GM12878 (cell line): ENCODE measurements around the gene OR2S2. TPM values are rescaled to one million over a fixed set of nuclear protein-coding genes. Genes with fewer than 3 reads are reported as not detected.
A peak's percentile ranks its signal among the peaks of the same experiment; 100 is the strongest.

Source experiments
- ATAC-seq: fragments of 200-7000 bp; cut with Tn5 transposase; 3 replicates; pipeline ENCODE4 v1.9.1; 2020; ENCODE audit warnings: mild to moderate bottlenecking, moderate library complexity
- BruUV-seq: library from RNA; stranded (reverse); fragments of 400-500 nt; replicated peaks from 2 replicates; lab custom pipeline; 2021; lab: Mats Ljungman, UMichigan
- CTCF ChIA-PET: fragments of 300-600 bp; sonication (Branson Sonifier 250); formaldehyde crosslinking; extraction: SDS; loops from one replicate; lab custom pipeline; 2021; ENCODE audit warnings: inconsistent platforms; lab: Yijun Ruan, JAX
- POLR2A ChIA-PET: fragments of 350-600 bp; formaldehyde crosslinking; extraction: SDS; loops from one replicate; lab custom pipeline; 2021; ENCODE audit warnings: inconsistent platforms; lab: Charles Lee
- RAD21 ChIA-PET: fragments of 300-600 bp; sonication (Branson Sonifier 250); formaldehyde crosslinking; loops from one replicate; lab custom pipeline; 2023; ENCODE audit warnings: antibody characterized with exemption; ENCODE audit not compliant: unreplicated experiment; lab: Charles Lee
- SMC1A ChIA-PET: fragments of 300-600 bp; sonication (Branson Sonifier 250); formaldehyde crosslinking; loops from one replicate; lab custom pipeline; 2023; ENCODE audit not compliant: unreplicated experiment, uncharacterized antibody; lab: Charles Lee
- DNase-seq: peaks from one replicate; pipeline ENCODE4 v3.0.0-alpha.2; 2011; ENCODE audit warnings: low read depth, low spot score
- FAIRE-seq: peaks from 3 replicates; lab custom pipeline; 2011; peaks lifted over from hg19 to GRCh38; lab: Jason Lieb, UNC
- H2AFZ ChIP-seq: 2 replicates; pipeline ENCODE4 v1.6.0; 2011; ENCODE audit warnings: low read depth, low read length, control low read depth; ENCODE audit not compliant: control insufficient read depth
- H3K27ac ChIP-seq: 2 replicates; pipeline ENCODE4 v1.5.1; 2011; ENCODE audit warnings: control low read depth; ENCODE audit not compliant: control insufficient read depth, insufficient read depth
- H3K27me3 ChIP-seq, 2 experiments: replicated peaks in 1 of 2; 2 replicates each; pipeline versions ENCODE4 v1.6.0 to v1.6.1; 2011; ENCODE audit warnings: low read length in 1 of 2; ENCODE audit not compliant: control insufficient read depth in 2 of 2, insufficient read depth in 2 of 2
- H3K36me3 ChIP-seq, 2 experiments: 2 replicates each; pipeline ENCODE4 v1.5.1; 2011; ENCODE audit warnings: low read length in 1 of 2; ENCODE audit not compliant: control insufficient read depth in 2 of 2, insufficient read depth in 2 of 2
- H3K4me1 ChIP-seq: 2 replicates; pipeline ENCODE4 v1.6.1; 2011; ENCODE audit warnings: mild to moderate bottlenecking, low read length, moderate library complexity, mixed read lengths; ENCODE audit not compliant: control insufficient read depth, insufficient read depth
- H3K4me2 ChIP-seq: 2 replicates; pipeline ENCODE4 v1.6.0; 2011; ENCODE audit warnings: control low read depth; ENCODE audit not compliant: control insufficient read depth, insufficient read depth
- H3K4me3 ChIP-seq: fragments of 200-600 bp; sonication (generic); 2 replicates; pipeline ENCODE4 v1.5.1; 2016
- H3K79me2 ChIP-seq: 2 replicates; pipeline ENCODE4 v1.6.0; 2011; ENCODE audit warnings: low read length; ENCODE audit not compliant: control insufficient read depth, insufficient read depth
- H3K9ac ChIP-seq: 2 replicates; pipeline ENCODE4 v1.8.0; 2011; ENCODE audit warnings: low read length, control low read depth, mixed read lengths; ENCODE audit not compliant: control insufficient read depth, insufficient read depth
- H3K9me3 ChIP-seq: replicated peaks from 3 replicates; pipeline ENCODE4 v1.5.1; 2011; ENCODE audit warnings: mild to moderate bottlenecking, low read length; ENCODE audit not compliant: control insufficient read depth, insufficient read depth
- H4K20me1 ChIP-seq: 2 replicates; pipeline ENCODE4 v1.6.0; 2011; ENCODE audit not compliant: control insufficient read depth, insufficient read depth
- CHD1 ChIP-seq: IDR thresholded peaks from 2 replicates; pipeline ENCODE4 v1.6.1; 2012; ENCODE audit warnings: low read depth, low read length, improper control_type of control experiment
- CHD2 ChIP-seq: IDR thresholded peaks from 2 replicates; pipeline ENCODE4 v1.6.1; 2011; ENCODE audit warnings: low read depth, low read length, improper control_type of control experiment, borderline replicate concordance
- EGR1 ChIP-seq, 2 experiments: IDR thresholded peaks; 1 replicate in 1 of 2; 2 replicates in 1 of 2; pipeline ENCODE4 v1.6.1; 2011 to 2012; ENCODE audit warnings: low read depth in 2 of 2, low read length in 2 of 2, borderline replicate concordance in 1 of 2, mild to moderate bottlenecking in 1 of 2, moderate library complexity in 1 of 2
- ETV6 ChIP-seq, 2 experiments: fragments of 450-650 bp in 1 of 2; IDR thresholded peaks in 1 of 2; conservative IDR thresholded peaks in 1 of 2; 2 replicates each; pipeline ENCODE4 v1.6.1; 2014; ENCODE audit warnings: antibody characterized with exemption in 1 of 2, borderline replicate concordance in 1 of 2, low read depth in 1 of 2, mild to moderate bottlenecking in 1 of 2, moderate library complexity in 1 of 2
- EZH2 ChIP-seq: IDR thresholded peaks from 2 replicates; pipeline ENCODE4 v1.6.1; 2012; ENCODE audit warnings: low read depth, mild to moderate bottlenecking, control low read depth, inconsistent platforms, low read length, borderline replicate concordance; ENCODE audit not compliant: control insufficient read depth
- NFYA ChIP-seq: IDR thresholded peaks from 2 replicates; pipeline ENCODE4 v1.6.1; 2011; ENCODE audit warnings: low read depth, mild to moderate bottlenecking, low read length, improper control_type of control experiment, borderline replicate concordance
- POLR2AphosphoS5 ChIP-seq: IDR thresholded peaks from 2 replicates; pipeline ENCODE4 v1.6.1; 2011; ENCODE audit warnings: mild to moderate bottlenecking, low read length, inconsistent platforms
- SMC3 ChIP-seq: IDR thresholded peaks from 2 replicates; pipeline ENCODE4 v1.6.1; 2011; ENCODE audit warnings: low read length, improper control_type of control experiment, borderline replicate concordance
- ZBED1 ChIP-seq: IDR thresholded peaks from 2 replicates; pipeline ENCODE4 v1.6.1; 2016; ENCODE audit warnings: borderline replicate concordance
- ZBTB40 ChIP-seq: fragments of 450-650 bp; IDR thresholded peaks from 2 replicates; pipeline ENCODE4 v1.6.1; 2016; ENCODE audit warnings: mild to moderate bottlenecking, moderate library complexity, borderline replicate concordance
- ZNF592 ChIP-seq: fragments of 450-650 bp; IDR thresholded peaks from 2 replicates; pipeline ENCODE4 v1.6.1; 2017; ENCODE audit warnings: mild to moderate bottlenecking, moderate library complexity
- WGBS: methylation state at CpG from one replicate; pipeline ENCODE4 v1.1.6; 2016; ENCODE audit warnings: low lambda C conversion rate; ENCODE audit not compliant: insufficient replicate concordance, insufficient coverage; ENCODE audit errors: missing lambda C conversion rate; 5-methylcytosine and 5-hydroxymethylcytosine counted together
- in situ Hi-C: fragments of 300-500 bp; cut with MboI; formaldehyde crosslinking; loops from 9 replicates; pipeline ENCODE4 v1.14.3; 2018; ENCODE audit warnings: mixed read lengths
- intact Hi-C: fragments of 100-400 bp; cut with micrococcal nuclease; formaldehyde crosslinking; loops from one replicate; pipeline ENCODE4 v1.14.2; 2022; ENCODE audit not compliant: unreplicated experiment
- polyA plus RNA-seq, 11 experiments: library from polyadenylated mRNA; depleted of rRNA in 4 of 11; unstranded in 6 of 11; stranded (reverse) in 5 of 11; fragments of >200 nt; fragmentation: Nextera tagmentation in 4 of 11; fragmentation: Illumina TruSeq in 1 of 11; extraction: Ambion mirVana in 4 of 11; extraction: Trizol in 1 of 11; gene quantifications; 1 replicate in 1 of 11; 2 replicates in 10 of 11; pipeline versions ENCODE4 v1.2.1 to v1.2.3, GENCODE V29; 2011 to 2016; ENCODE audit warnings: inconsistent platforms in 2 of 11, missing spikeins in 2 of 11, low read depth in 1 of 11
- total RNA-seq, 4 experiments: library from RNA; depleted of rRNA in 3 of 4; stranded (reverse); fragments of >200 nt in 3 of 4; fragmentation: Illumina TruSeq in 1 of 4; extraction: Trizol in 1 of 4; gene quantifications; 2 replicates each; pipeline versions ENCODE4 v1.2.1 to v1.2.3, GENCODE V29; 2013 to 2021

OR2S2 gene
- total and polyA plus RNA-seq, 10 of the 15 experiments (the other 5 are each of a cell fraction or from before 2014, with no cell fraction given), result not detected

- TF ChIP-seq ZNF592, result no peak
- no peak for TF ChIP-seq EZH2
- no peak for TF ChIP-seq POLR2AphosphoS5
- no peak for TF ChIP-seq ZBED1
- TF ChIP-seq EGR1 (IDR thresholded peaks at IDR 0.05; ENCODE audit: borderline replicate concordance in 1 of 2, low read depth in 2 of 2, low read length in 2 of 2), result no peak
- no peak for TF ChIP-seq ETV6 (conservative IDR thresholded peaks at IDR 0.05 in 1 of 2, IDR thresholded peaks at IDR 0.05 in 1 of 2; ENCODE audit: borderline replicate concordance in 1 of 2, low read depth in 1 of 2)
Observed at GRCh38 chr9:35956651-35957050, 1.3 kb downstream of the OR2S2 start (continued).

GRCh38 chr9:35954942-35955546 is 2.9 kb downstream of the OR2S2 start:
- in situ Hi-C loops, result loop anchor here (5.0 kb wide), 1 partner anchor 67 kb away; no protein-coding TSS in a partner anchor
- H4K20me1 ChIP-seq, result no peaks in the 10 kb centered on the region
- DNase-seq (no peak), FAIRE-seq (peak; percentile 98), ATAC-seq (peak; percentile 88)
- H3K9me3 ChIP-seq, result no peaks in the 10 kb centered on the region
- H3K4me1 ChIP-seq, result no peaks in the 10 kb centered on the region
- CTCF ChIA-PET, result interaction anchor here (0.6 to 7.7 kb wide), 20 partner anchors 9 to 557 kb away, joined by 3 to 100 read pairs (median 4); no protein-coding TSS in a partner anchor
- POLR2A ChIA-PET, result interaction anchor here (0.7 kb wide), 1 partner anchor 512 kb away, joined by 7 read pairs; no protein-coding TSS in a partner anchor
- no TSS peak for BruUV-seq
- no peak overlapping the region for H3K9ac ChIP-seq
- 5% methylated on average over 6 of the region's 6 CpGs for WGBS
- H3K79me2 ChIP-seq, result no peaks in the 10 kb centered on the region
- H3K4me3 ChIP-seq, result no peak overlapping the region
- no peaks in the 10 kb centered on the region for H3K36me3 ChIP-seq
- intact Hi-C loops, result loop anchor here (1.0 to 2.0 kb wide), 2 partner anchors 68 to 212 kb away; no protein-coding TSS in a partner anchor
- H2AFZ ChIP-seq, result no peak overlapping the region
- SMC1A ChIA-PET, result interaction anchor here (1.4 to 3.6 kb wide), 3 partner anchors 53 to 72 kb away, joined by 4 to 21 read pairs (median 5); no protein-coding TSS in a partner anchor
- no peaks in the 10 kb centered on the region; a peak in 1 of 4 replicates for H3K27me3 ChIP-seq
- RAD21 ChIA-PET, result interaction anchor here (1.8 kb wide), 1 partner anchor 69 kb away, joined by 16 read pairs; no protein-coding TSS in a partner anchor
- no peak overlapping the region for H3K27ac ChIP-seq
- no peak overlapping the region for H3K4me2 ChIP-seq
- TF ChIP-seq ETV6 (conservative IDR thresholded peaks at IDR 0.05 in 1 of 2, IDR thresholded peaks at IDR 0.05 in 1 of 2; ENCODE audit: borderline replicate concordance in 1 of 2, low read depth in 1 of 2) (no peak), NFYA (no peak), CHD1 (no peak), SMC3 (peak; percentile 70; the same call in 1 of the 2 replicates), ZBTB40 (no peak), CHD2 (no peak)
